Epithelial cell of proximal tubule (primary cell): ENCODE results near the gene CACNA1D. TPM values are rescaled to one million over a fixed set of nuclear protein-coding genes. Genes with fewer than 3 reads are reported as not detected.

Experiments used
- DNase-seq: peaks from one replicate; pipeline ENCODE4 v3.0.0-alpha.2; 2011; ENCODE audit warnings: low read depth
- H3K4me3 ChIP-seq: 2 replicates; pipeline ENCODE4 v1.5.1; 2011; ENCODE audit warnings: low read depth, mild to moderate bottlenecking, low read length
- total RNA-seq: library from RNA; depleted of rRNA; stranded (reverse); fragments of >200 nt; gene quantifications from 2 replicates; pipeline ENCODE4 v1.2.3, GENCODE V29; 2015
- TF ChIP-seq, protein P1 (sequence below): conservative IDR thresholded peaks from 2 replicates; pipeline ENCODE4 v1.5.1; 2012; ENCODE audit warnings: low read depth, mild to moderate bottlenecking, low read length

Gene CACNA1D
- total RNA-seq, 1 donor from 2014 or later = 1.9 TPM

DNA sequence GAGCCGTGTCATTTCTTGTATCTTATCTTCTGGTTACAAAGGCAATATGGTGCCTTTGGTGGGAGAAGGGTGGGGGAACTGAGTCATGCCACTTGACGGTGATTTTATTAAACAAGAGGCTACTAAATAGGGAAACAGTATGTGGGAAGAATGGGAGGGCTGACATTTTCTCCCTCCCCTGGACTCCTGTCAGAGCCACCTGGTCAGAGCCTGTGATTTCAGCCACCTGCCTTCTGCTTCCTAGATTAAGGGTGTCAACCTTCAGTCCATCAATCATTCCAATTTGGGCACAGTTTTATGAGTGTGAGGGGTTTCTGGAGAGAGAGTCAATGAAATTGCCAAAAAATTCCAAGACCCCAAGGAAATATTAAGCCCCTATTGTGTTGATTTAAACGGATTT lies 264.4 kb downstream of the CACNA1D start:
- TF ChIP-seq, protein P1, sequence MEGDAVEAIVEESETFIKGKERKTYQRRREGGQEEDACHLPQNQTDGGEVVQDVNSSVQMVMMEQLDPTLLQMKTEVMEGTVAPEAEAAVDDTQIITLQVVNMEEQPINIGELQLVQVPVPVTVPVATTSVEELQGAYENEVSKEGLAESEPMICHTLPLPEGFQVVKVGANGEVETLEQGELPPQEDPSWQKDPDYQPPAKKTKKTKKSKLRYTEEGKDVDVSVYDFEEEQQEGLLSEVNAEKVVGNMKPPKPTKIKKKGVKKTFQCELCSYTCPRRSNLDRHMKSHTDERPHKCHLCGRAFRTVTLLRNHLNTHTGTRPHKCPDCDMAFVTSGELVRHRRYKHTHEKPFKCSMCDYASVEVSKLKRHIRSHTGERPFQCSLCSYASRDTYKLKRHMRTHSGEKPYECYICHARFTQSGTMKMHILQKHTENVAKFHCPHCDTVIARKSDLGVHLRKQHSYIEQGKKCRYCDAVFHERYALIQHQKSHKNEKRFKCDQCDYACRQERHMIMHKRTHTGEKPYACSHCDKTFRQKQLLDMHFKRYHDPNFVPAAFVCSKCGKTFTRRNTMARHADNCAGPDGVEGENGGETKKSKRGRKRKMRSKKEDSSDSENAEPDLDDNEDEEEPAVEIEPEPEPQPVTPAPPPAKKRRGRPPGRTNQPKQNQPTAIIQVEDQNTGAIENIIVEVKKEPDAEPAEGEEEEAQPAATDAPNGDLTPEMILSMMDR = no peak
- DNase-seq = no peak
- H3K4me3 ChIP-seq = no peak overlapping the region

DNA sequence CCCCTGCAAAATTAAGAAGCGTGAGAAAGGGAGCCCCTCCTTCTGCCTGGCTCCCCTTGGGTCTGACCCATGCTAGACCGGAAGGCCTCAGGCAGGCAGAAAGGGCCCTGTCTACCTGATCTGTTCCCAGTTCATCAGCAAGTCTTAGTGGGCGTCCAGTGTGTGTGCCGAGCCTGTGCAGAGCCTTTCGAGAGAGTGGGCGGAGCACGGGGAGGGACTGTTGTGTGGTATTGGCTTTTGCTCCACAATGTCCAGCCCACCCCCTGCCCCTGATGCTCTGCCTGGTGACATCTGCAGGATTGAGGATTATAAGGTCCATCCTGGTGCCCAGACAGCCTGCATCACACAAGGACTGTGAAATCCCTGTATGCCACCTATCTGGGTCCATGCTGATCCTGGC lies 268.9 kb downstream of the CACNA1D start:
- TF ChIP-seq, protein P1 = no peak
- no peak for DNase-seq
- H3K4me3 ChIP-seq = no peak overlapping the region

DNA sequence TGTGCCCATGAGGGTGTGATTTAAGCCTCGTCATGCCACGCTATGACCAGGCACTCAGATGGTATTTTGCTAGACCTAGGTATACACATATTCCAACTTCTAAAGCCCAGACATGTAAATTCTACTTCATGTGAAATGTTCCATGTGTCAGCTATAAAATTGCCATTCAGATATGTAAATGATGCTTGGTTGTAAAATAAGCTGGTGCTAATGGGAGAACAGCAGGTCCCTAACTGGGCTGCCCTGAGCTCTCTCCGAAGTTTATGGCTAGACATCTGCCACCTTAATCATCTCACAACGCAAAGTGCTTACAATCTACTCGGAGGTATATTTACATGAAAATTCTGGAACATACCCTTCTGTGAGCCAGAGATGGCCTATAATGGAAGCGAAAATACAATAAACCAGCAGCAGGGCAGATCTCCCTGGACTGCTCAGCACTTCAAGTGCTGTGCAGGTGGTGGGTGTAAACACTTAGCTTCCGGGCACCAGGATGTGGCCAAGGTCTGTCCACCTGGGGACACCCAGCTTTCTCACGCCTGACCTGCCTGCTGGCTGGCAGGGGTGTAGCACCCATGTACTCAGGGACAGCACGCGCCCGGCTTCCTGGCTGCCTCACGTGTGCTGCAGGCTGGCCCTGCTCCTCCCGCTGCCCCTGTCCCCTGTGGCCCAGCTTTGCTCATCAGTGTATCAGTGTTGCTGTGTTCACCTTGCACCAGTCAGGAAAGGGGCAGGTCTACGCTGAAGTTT lies 269.8 kb downstream of the CACNA1D start:
- TF ChIP-seq, protein P1 = no peak
- DNase-seq = no peak
- H3K4me3 ChIP-seq = no peak overlapping the region

DNA sequence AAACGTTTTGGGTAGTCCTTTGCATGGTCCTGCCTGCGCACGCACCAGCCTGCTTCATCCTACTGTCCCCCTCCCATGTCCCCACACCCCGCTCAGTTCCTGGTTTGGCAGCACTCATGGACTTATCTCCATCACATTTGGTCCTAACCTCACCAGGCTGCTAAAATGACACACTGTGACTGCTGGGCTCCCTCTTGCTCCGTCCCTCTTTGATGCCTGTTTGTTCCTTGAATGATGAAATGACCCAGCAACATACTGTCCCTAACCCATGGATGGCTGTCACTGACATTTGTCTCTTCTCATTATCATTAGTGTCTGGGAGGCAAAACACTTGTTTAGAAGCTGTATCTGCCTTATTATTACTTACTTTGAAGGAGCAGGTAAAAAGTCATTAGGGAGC lies 271.3 kb downstream of the CACNA1D start:
- H3K4me3 ChIP-seq = no peak overlapping the region
- TF ChIP-seq, protein P1 = no peak
- DNase-seq = no peak

DNA sequence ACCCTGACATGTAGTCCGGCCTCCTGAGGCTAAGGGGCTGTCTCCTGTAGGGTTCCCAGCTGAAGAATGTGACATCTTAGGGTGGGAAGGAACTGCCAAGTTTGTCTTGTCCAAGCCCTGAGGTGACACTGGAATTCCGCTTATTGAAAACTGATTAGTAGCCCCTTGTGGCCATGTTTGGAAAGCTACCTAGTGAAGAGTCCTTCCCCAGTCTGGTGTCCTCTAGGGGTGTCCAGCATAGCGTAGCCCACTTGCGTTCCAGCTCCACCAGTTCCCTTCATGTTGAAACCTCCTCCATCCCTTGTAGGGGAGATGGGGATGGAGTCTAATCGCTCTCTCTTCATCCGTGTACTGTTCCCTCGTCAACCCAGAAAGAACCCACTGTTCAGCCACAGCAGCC lies 272.3 kb downstream of the CACNA1D start:
- TF ChIP-seq, protein P1 = no peak
- no peak overlapping the region for H3K4me3 ChIP-seq
- no peak for DNase-seq

DNA sequence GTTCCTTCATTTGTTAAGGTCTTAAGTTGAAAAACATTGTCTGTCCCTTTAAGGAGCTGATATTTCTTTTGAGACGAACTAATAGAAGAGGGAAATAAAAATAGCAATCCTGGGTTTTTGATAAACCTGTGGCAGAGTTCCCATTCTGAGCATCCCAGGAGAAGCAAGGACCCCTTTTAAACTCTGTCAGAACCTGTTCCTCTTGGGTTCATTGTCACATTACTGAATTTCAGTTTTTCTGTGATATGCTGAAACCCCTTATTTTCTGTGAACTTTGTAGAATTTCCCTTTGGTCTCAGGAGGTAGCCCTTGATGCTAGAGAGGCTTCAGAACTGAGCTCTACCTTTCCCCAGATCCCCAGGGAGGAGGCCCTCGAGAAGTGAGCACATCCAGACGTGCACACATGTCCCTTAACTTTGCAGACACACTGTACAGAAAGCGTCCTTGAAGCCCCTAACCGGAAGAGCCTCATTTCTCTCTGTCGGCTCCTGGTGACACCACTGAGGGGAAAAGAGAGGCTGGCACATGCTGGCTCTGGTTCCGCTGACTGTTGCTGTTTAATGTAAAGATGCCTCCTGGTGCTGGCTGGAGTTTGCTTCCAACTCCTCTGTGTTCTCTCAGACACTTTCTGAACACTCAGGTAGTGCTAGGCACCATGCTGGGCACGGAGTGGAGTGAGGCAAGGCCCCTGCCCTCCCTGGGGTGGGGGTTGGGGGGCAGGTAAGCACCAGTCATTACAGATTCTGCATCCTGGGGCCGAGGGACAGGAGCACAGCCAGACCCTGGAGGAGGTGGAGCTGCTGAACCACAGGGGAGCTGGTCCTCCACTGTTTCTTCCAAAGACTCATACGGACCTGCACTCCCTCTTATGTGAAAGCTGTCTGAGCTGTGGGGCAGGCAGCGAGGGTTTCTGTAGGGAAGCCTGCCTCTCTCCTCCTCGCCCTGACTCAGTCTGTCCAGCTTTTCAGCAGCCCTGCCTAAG lies 274.4 kb downstream of the CACNA1D start:
- H3K4me3 ChIP-seq = no peak overlapping the region
- TF ChIP-seq, protein P1 = no peak
- DNase-seq = no peak
